Psoas muscle (tissue), 8 donors: ENCODE measurements around the gene TTC6. TPM values are rescaled to one million over a fixed set of nuclear protein-coding genes. Genes with fewer than 3 reads are reported as not detected.

ENCODE experiments used
- ATAC-seq, 4 donors: fragments of 200-7000 bp; cut with Tn5 transposase; one replicate each; pipeline ENCODE4 v1.9.1; 2020; ENCODE audit warnings: moderate library complexity in 3 of 4, mild to moderate bottlenecking in 2 of 4
- DNase-seq, 2 donors: peaks; one replicate each; pipeline ENCODE4 v3.0.0-alpha.2; 2020
- H3K27ac ChIP-seq: fragments of 200-600 bp; one replicate; pipeline ENCODE4 v1.8.0; 2022
- H3K27me3 ChIP-seq, 3 donors: fragments of 200-600 bp in 1 of 3; one replicate each; pipeline versions ENCODE4 v1.6.1 to v1.8.0; 2013 to 2022; ENCODE audit warnings: low read length in 2 of 3, mild to moderate bottlenecking in 2 of 3, moderate library complexity in 1 of 3; ENCODE audit not compliant: insufficient read depth in 3 of 3
- H3K36me3 ChIP-seq, 2 donors: fragments of 200-600 bp in 1 of 2; one replicate each; pipeline versions ENCODE4 v1.6.1 to v1.8.0; 2013 to 2022; ENCODE audit warnings: low read depth in 1 of 2, mild to moderate bottlenecking in 1 of 2, moderate library complexity in 1 of 2; ENCODE audit not compliant: insufficient read depth in 1 of 2
- H3K4me1 ChIP-seq: fragments of 200-600 bp; one replicate; pipeline ENCODE4 v1.8.0; 2022
- H3K4me3 ChIP-seq: fragments of 200-600 bp; one replicate; pipeline ENCODE4 v1.8.0; 2022; ENCODE audit warnings: mild to moderate bottlenecking
- H3K9me3 ChIP-seq: fragments of 200-600 bp; one replicate; pipeline ENCODE4 v1.8.0; 2022
- WGBS, 3 donors: extraction: QIAGEN DNeasy Blood & Tissue Kit; methylation state at CpG; one replicate each; pipeline versions ENCODE4 v1.1.6 to v1.1.7; 2013; 5-methylcytosine and 5-hydroxymethylcytosine counted together
- intact Hi-C, 2 donors: fragments of 100-400 bp; cut with DNase I; formaldehyde crosslinking; loops; one replicate each; pipeline versions ENCODE4 v1.11.0 to v1.14.2; 2022
- polyA plus RNA-seq, 3 donors: library from polyadenylated mRNA; stranded (reverse); fragments of 200-250 nt; gene quantifications; one replicate each; pipeline ENCODE4 v1.2.3, GENCODE V29; 2013
- total RNA-seq, 4 donors: library from RNA; stranded (reverse); fragmentation: NEBNext Ultra II Directional in 2 of 4; extraction: Animal tissue kit (Norgen Biotek cat#: 25700) in 2 of 4; gene quantifications; one replicate each; pipeline versions ENCODE4 v1.2.1 to v1.2.4, GENCODE V29; 2021 to 2023
- TF ChIP-seq, protein P1 (sequence below): fragments of 200-600 bp; IDR thresholded peaks from one replicate; pipeline ENCODE4 v1.8.0; 2022; ENCODE audit warnings: antibody characterized with exemption
- donor health status: healthy with polysubstance abuse.
- donor health status: DM: no; HTN: no; CAD: no; lungs with moderate emphysema.
- donor health status: Bipolar disorder and iron deficiency.
- donor health status: healthy.
- donor health status: DM: yes; HTN: yes; CAD: no.
- donor health status: DM: no; HTN: no; CAD: no.
- donor health status: DM: no; HTN: no; CAD: no.
- donor health status: DM: yes; HTN: yes; CAD: no.

Gene TTC6
- total and polyA plus RNA-seq, 7 donors = not detected

DNA sequence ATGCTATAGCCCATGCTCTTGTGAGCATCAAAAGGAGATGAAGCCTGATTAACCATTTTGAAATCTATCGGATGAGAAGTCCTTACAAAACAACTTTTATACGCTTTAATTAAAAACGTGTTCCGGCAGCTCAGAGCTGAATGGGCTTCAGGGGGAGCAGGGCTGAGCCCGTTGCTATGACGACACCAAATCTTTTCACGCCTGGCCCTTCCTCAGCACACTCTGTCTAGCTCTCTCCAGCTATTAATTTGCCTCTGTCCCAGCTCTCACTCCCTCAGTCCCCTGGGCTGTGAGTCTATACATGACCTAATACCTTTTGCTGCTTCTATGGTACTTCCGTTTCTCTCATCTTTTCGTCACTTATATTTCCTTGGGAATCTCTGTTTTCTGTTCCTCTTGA lies 16.2 kb upstream of the TTC6 start:
- Histone ChIP-seq H3K36me3 (no peaks in the 10 kb centered on the region), H3K9me3 (no peaks in the 10 kb centered on the region), H3K27ac (no peak overlapping the region), H3K27me3 (peaks cover 11 to 56% (median 13%) of the 10 kb centered on the region in 3 donors), H3K4me1 (peaks cover 5% of the 10 kb centered on the region), H3K4me3 (no peak overlapping the region)
- intact Hi-C loops = no loop called here
- DNase-seq (no peak), ATAC-seq (no peak)
- 22 to 25% (median 24%) methylated on average over 9 of the region's 9 CpGs for WGBS, 3 donors
- TF ChIP-seq, protein P1, sequence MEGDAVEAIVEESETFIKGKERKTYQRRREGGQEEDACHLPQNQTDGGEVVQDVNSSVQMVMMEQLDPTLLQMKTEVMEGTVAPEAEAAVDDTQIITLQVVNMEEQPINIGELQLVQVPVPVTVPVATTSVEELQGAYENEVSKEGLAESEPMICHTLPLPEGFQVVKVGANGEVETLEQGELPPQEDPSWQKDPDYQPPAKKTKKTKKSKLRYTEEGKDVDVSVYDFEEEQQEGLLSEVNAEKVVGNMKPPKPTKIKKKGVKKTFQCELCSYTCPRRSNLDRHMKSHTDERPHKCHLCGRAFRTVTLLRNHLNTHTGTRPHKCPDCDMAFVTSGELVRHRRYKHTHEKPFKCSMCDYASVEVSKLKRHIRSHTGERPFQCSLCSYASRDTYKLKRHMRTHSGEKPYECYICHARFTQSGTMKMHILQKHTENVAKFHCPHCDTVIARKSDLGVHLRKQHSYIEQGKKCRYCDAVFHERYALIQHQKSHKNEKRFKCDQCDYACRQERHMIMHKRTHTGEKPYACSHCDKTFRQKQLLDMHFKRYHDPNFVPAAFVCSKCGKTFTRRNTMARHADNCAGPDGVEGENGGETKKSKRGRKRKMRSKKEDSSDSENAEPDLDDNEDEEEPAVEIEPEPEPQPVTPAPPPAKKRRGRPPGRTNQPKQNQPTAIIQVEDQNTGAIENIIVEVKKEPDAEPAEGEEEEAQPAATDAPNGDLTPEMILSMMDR = no peak

DNA sequence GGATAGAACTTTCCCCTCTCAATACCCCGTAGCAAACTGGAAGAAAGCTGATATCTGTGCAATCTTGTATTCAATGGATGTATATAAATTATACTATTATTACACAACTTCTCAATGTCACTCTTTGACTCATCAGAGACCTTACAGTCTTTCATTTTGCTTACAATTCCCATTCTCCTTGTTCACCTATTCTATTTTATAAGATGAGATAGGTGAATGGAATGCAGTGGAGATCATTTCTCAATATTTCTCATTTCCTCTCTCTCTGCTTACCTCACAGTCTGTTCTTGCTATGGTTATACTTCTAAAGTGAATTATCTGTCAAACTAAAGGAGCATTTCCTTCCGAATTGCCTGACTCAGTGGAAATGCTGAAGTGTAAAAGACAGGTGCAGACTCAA lies 15.3 kb upstream of the TTC6 start:
- H3K4me1 ChIP-seq = peaks cover 8% of the 10 kb centered on the region
- intact Hi-C loops = no loop called here
- WGBS, 3 donors = 69 to 87% (median 83%) methylated on average over 2 of the region's 2 CpGs
- H3K36me3 ChIP-seq = no peaks in the 10 kb centered on the region
- no peak overlapping the region for H3K4me3 ChIP-seq
- H3K9me3 ChIP-seq = no peaks in the 10 kb centered on the region
- H3K27ac ChIP-seq = no peak overlapping the region
- TF ChIP-seq, protein P1 = no peak
- H3K27me3 ChIP-seq = peaks cover 13 to 65% (median 19%) of the 10 kb centered on the region in 3 donors
- DNase-seq (no peak), ATAC-seq (no peak)

DNA sequence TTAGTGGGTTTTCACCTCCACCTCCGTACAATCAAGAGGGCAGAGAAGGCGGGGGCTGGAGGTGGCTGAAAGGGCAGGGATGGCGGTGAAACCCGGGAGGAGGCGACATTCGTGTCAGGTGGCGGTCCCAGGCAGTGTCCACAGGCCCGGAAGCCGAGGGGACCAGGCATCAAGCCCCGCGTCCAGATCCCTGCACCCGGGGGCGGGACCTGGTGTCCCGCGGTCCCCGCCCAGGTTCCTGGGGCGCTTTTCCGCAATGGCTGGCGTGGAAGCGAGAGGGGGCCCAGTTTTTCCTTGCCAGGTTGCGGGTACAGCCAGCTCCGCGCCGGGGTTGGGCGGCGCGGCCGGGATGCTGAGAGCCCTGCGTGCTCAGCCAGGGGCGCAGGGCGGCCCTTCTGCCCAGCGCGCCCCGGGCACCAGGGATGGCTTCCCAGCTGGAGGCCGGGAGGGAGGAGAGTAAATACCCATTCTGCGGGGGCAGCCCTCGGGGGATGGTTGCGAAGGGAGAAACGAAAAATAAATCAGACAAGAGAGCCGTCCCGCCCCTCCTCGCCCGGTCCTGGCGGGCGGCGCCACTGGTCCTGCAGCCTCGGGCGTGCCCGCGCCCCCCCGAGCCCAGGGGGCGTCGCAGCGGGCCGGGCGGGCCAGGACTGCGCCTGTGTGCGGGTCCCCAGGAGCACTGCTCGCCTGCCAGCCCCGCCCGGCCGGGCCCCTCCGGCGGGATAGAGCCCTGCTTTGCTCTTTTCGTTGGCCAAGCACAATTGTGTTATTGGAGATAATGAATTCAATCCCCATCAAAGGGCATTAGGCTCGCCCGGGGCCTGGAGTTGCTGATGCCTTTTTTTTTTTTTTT lies 11.8 kb upstream of the TTC6 start:
- Histone ChIP-seq H3K36me3 (no peaks in the 10 kb centered on the region), H3K27ac (no peak overlapping the region), H3K4me1 (peaks cover 8% of the 10 kb centered on the region), H3K27me3 (peaks cover 6 to 86% (median 32%) of the 10 kb centered on the region in 3 donors), H3K9me3 (no peaks in the 10 kb centered on the region), H3K4me3 (peak overlapping the region; percentile 7)
- no peak for ATAC-seq
- intact Hi-C loops = no loop called here
- 4 to 7% (median 5%) methylated on average over 54 to 67 of the region's 67 CpGs for WGBS, 3 donors
- TF ChIP-seq, protein P1 = no peak
- DNase-seq = no peak

DNA sequence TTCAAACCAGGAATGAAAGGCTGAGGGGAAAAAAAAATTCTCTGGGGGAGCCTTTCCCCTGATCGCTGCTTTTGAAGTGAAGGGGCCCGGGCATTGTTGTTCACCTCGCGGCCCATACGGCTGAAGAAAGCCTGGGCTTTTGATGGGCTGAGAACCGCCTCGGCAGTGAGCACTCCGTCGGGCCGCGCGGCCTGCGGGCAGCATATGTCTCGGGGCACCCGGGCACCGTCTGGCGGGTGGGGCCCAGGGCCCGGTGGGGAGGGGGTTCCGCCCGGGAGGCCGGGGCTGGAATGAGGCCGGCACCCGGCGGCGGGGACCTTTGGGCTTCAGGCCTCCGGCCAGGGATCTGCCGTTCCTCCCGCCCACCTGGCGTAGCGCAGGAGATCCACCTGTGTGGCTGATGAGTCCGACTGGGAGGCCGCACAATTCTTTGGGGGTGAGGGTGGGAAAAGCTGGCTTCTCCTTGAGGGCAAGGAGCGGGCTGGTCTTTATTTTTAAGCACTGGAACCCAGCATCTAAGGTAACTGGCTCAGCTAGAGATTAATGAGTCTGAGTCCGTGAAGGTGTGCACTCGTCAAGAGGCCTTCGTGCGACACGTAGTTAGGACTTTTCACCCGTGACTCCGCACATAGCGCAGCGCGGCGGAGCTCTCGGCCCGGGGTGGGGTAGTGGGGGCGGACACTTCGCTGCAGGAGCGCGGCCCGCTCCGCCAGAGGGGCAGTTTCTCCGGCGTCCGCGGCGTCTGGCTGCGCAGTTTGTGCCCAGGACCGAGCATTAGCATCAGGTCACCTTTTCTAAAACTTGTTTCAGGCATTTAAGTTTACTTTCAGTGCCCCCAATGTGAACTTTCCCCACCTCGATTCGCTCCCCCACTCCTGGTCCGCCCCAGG lies 11.0 kb upstream of the TTC6 start:
- TF ChIP-seq, protein P1 = no peak
- peaks cover 8% of the 10 kb centered on the region for H3K4me1 ChIP-seq
- peak overlapping the region; percentile 7 for H3K4me3 ChIP-seq
- intact Hi-C loops = no loop called here
- H3K27me3 ChIP-seq = peaks cover 6 to 88% (median 38%) of the 10 kb centered on the region in 3 donors
- 4 to 8% (median 6%) methylated on average over 56 to 62 of the region's 62 CpGs for WGBS, 3 donors
- no peaks in the 10 kb centered on the region for H3K36me3 ChIP-seq
- ATAC-seq (peak in 1 of 4 donors; percentile 33), DNase-seq (no peak)
- H3K27ac ChIP-seq = no peak overlapping the region
- H3K9me3 ChIP-seq = no peaks in the 10 kb centered on the region
